OCI-LY7 (cell line): ENCODE data around the gene WDR54.

Experiments used
- CTCF ChIP-seq: fragments of 200-600 bp; sonication (generic); conservative IDR thresholded peaks from 2 replicates; pipeline ENCODE4 v1.5.1; 2014; ENCODE audit warnings: mild to moderate bottlenecking, antibody characterized with exemption, low read length, moderate library complexity, mixed read lengths
- EZH2phosphoT487 ChIP-seq: fragments of 200-600 bp; sonication (generic); IDR thresholded peaks from 2 replicates; pipeline ENCODE4 v1.6.1; 2018; ENCODE audit warnings: low read depth, borderline replicate concordance, mild to moderate bottlenecking, mixed run types, antibody characterized with exemption, low read length, moderate library complexity, mixed read lengths

GRCh38 chr2:74461187-74462053 is 39.9 kb downstream of the WDR54 start:
- peak; percentile 67 for TF ChIP-seq CTCF
- TF ChIP-seq EZH2phosphoT487 = no peak
